HCT116 (cell line): ENCODE results near the gene LTO1. TPM values are rescaled to one million over a fixed set of nuclear protein-coding genes. Genes with fewer than 3 reads are reported as not detected.

Experiments used
- ATAC-seq: fragments of 200-7000 bp; cut with Tn5 transposase; 2 replicates; pipeline ENCODE4 v1.9.1; 2020; ENCODE audit warnings: mild to moderate bottlenecking, moderate library complexity
- BruUV-seq: library from RNA; stranded (reverse); fragments of 400-500 nt; replicated peaks from 2 replicates; lab custom pipeline; 2021; lab: Mats Ljungman, UMichigan
- CTCF ChIA-PET: fragments of 300-600 bp; sonication (Branson Sonifier 250); formaldehyde crosslinking; loops from one replicate; lab custom pipeline; 2021; ENCODE audit warnings: antibody characterized with exemption; lab: Charles Lee
- POLR2A ChIA-PET: fragments of 300-600, 350-600 bp; sonication (Branson Sonifier 250); formaldehyde crosslinking; loops from one replicate; lab custom pipeline; 2021; ENCODE audit warnings: antibody characterized with exemption; lab: Charles Lee
- RAD21 ChIA-PET, 2 experiments: fragments of 300-600 bp; sonication (Branson Sonifier 250); formaldehyde crosslinking; loops; one replicate each; lab custom pipeline; 2023; ENCODE audit warnings: low total read pairs in 2 of 2; ENCODE audit not compliant: uncharacterized antibody in 2 of 2, unreplicated experiment in 2 of 2, low non-redundant PET in 1 of 2; lab: Charles Lee
- DNase-seq: peaks from one replicate; pipeline ENCODE4 v3.0.0-alpha.2; 2010; ENCODE audit warnings: low read depth, low spot score
- H2AFZ ChIP-seq: fragments of 200-600 bp; shearing (Covaris generic), sonication (generic); 2 replicates; pipeline ENCODE4 v1.6.1; 2017; ENCODE audit warnings: low read depth, mixed run types, mixed read lengths, antibody characterized with exemption, low read length; ENCODE audit not compliant: poor library complexity, severe bottlenecking
- H3K27ac ChIP-seq: 2 replicates; pipeline ENCODE4 v1.5.1; 2012; ENCODE audit warnings: low read depth, low read length
- H3K27me3 ChIP-seq: fragments of 200-600 bp; sonication (generic); 2 replicates; pipeline ENCODE4 v1.6.1; 2016; ENCODE audit warnings: mixed run types, low read length, mixed read lengths; ENCODE audit not compliant: insufficient read depth
- H3K36me3 ChIP-seq, 2 experiments: fragments of 200-500 bp in 1 of 2; fragments of 200-600 bp in 1 of 2; sonication (Bioruptor generic) in 1 of 2; sonication (generic) in 1 of 2; 2 replicates each; pipeline versions ENCODE4 v1.5.1 to v1.6.1; 2014 to 2016; ENCODE audit warnings: low read length in 2 of 2, inconsistent platforms in 1 of 2, mixed read lengths in 1 of 2, mixed run types in 1 of 2; ENCODE audit not compliant: insufficient read depth in 2 of 2, control insufficient read depth in 1 of 2
- H3K4me1 ChIP-seq, 2 experiments: fragments of 200-600 bp in 1 of 2; sonication (generic) in 1 of 2; 2 replicates each; pipeline versions ENCODE4 v1.5.1 to v1.6.1; 2012 to 2017; ENCODE audit warnings: low read length in 2 of 2, inconsistent platforms in 1 of 2, mild to moderate bottlenecking in 1 of 2, mixed read lengths in 1 of 2, mixed run types in 1 of 2, moderate library complexity in 1 of 2; ENCODE audit not compliant: insufficient read depth in 2 of 2, control insufficient read depth in 1 of 2
- H3K4me2 ChIP-seq: fragments of 200-600 bp; sonication (generic); 2 replicates; pipeline ENCODE4 v1.6.1; 2017; ENCODE audit warnings: mixed run types, low read length, mixed read lengths
- H3K4me3 ChIP-seq, 2 experiments: fragments of 200-600 bp in 1 of 2; sonication (generic) in 1 of 2; replicated peaks in 1 of 2; 2 replicates each; pipeline ENCODE4 v1.5.1; 2011 to 2016; ENCODE audit warnings: low read length in 2 of 2, control low read depth in 1 of 2, low read depth in 1 of 2, mild to moderate bottlenecking in 1 of 2, mixed read lengths in 1 of 2, mixed run types in 1 of 2
- H3K79me2 ChIP-seq: fragments of 200-600 bp; sonication (generic); 2 replicates; pipeline ENCODE4 v1.6.1; 2017; ENCODE audit warnings: mild to moderate bottlenecking, mixed run types, low read length, moderate library complexity, mixed read lengths; ENCODE audit not compliant: insufficient read depth
- H3K9ac ChIP-seq: fragments of 200-600 bp; sonication (generic); 2 replicates; pipeline ENCODE4 v1.6.1; 2016; ENCODE audit warnings: low read length, mixed read lengths
- H3K9me2 ChIP-seq: fragments of 200-600 bp; sonication (generic), shearing (Covaris generic); 2 replicates; pipeline ENCODE4 v1.6.1; 2017; ENCODE audit warnings: mixed run types, mild to moderate bottlenecking, moderate library complexity; ENCODE audit not compliant: insufficient read depth
- H3K9me3 ChIP-seq, 2 experiments: fragments of 200-500 bp in 1 of 2; fragments of 200-600 bp in 1 of 2; sonication (Bioruptor generic) in 1 of 2; sonication (generic) in 1 of 2; 2 replicates each; pipeline ENCODE4 v1.6.1; 2014 to 2017; ENCODE audit warnings: low read length in 2 of 2, mixed read lengths in 2 of 2, inconsistent platforms in 1 of 2, low read depth in 1 of 2, mild to moderate bottlenecking in 1 of 2, mixed run types in 1 of 2, moderate library complexity in 1 of 2; ENCODE audit not compliant: control insufficient read depth in 1 of 2, insufficient read depth in 1 of 2
- H4K20me1 ChIP-seq: fragments of 200-600 bp; sonication (generic), shearing (Covaris generic); 2 replicates; pipeline ENCODE4 v1.6.1; 2017; ENCODE audit warnings: mixed run types, mild to moderate bottlenecking, moderate library complexity; ENCODE audit not compliant: insufficient read depth
- EGR1 ChIP-seq: IDR thresholded peaks from 2 replicates; pipeline ENCODE4 v1.6.1; 2012; ENCODE audit warnings: low read depth
- EZH2 ChIP-seq: fragments of 200-600 bp; sonication (generic); IDR thresholded peaks from 2 replicates; pipeline ENCODE4 v1.6.1; 2017; ENCODE audit warnings: antibody characterized with exemption, mixed run types
- RAD21 ChIP-seq: IDR thresholded peaks from 2 replicates; pipeline ENCODE4 v1.6.1; 2012; ENCODE audit warnings: low read depth, mild to moderate bottlenecking
- REST ChIP-seq: IDR thresholded peaks from 2 replicates; pipeline ENCODE4 v1.6.1; 2012; ENCODE audit warnings: low read depth
- YY1 ChIP-seq: IDR thresholded peaks from 2 replicates; pipeline ENCODE4 v1.6.1; 2011; ENCODE audit warnings: low read length, low read depth, moderate library complexity, mild to moderate bottlenecking; ENCODE audit not compliant: insufficient replicate concordance; ENCODE audit errors: extremely low read depth
- ZFX ChIP-seq: fragments of 450-650 bp; IDR thresholded peaks from 2 replicates; pipeline ENCODE4 v1.6.1; 2017
- ZNF274 ChIP-seq: fragments of 200-500 bp; sonication (Bioruptor generic); IDR thresholded peaks from 2 replicates; pipeline ENCODE4 v1.6.1; 2014; ENCODE audit warnings: mild to moderate bottlenecking, low read depth, low read length, inconsistent platforms
- intact Hi-C: fragments of 100-400 bp; cut with micrococcal nuclease; formaldehyde crosslinking; loops from 2 replicates; pipeline ENCODE4 v1.10.0; 2022
- total RNA-seq: library from RNA; stranded (reverse); gene quantifications from one replicate; pipeline ENCODE4 v1.2.1, GENCODE V29; 2021; ENCODE audit not compliant: unreplicated experiment

Gene LTO1
- total RNA-seq, 1 experiment from 2014 or later, result 21.3 TPM

GRCh38 chr11:69695581-69695980 is 20.4 kb upstream of the LTO1 start:
- intact Hi-C loops, result no loop called here
- no peak overlapping the region for H3K27ac ChIP-seq
- H3K4me2 ChIP-seq, result peak overlapping the region; percentile 24
- no peak overlapping the region for H3K9ac ChIP-seq
- ATAC-seq (peak; percentile 3; the same call in 1 of the 2 replicates), DNase-seq (no peak)
- BruUV-seq, result no TSS peak
- ChIA-PET CTCF (interaction anchor here (0.6 to 1.0 kb wide), 2 partner anchors 106 to 496 kb away, joined by 3 read pairs; no protein-coding TSS in a partner anchor), RAD21 (no interaction called here), POLR2A (interaction anchor here (0.8 kb wide), 1 partner anchor 16 kb away, joined by 3 read pairs; no protein-coding TSS in a partner anchor)
- peaks cover 40 to 42% of the 10 kb centered on the region in 2 experiments for H3K4me1 ChIP-seq
- H4K20me1 ChIP-seq, result no peaks in the 10 kb centered on the region
- H2AFZ ChIP-seq, result no peak overlapping the region
- H3K27me3 ChIP-seq, result no peaks in the 10 kb centered on the region
- TF ChIP-seq ZNF274 (no peak), RAD21 (no peak), REST (no peak), ZFX (no peak), EGR1 (no peak), YY1 (no peak), EZH2 (no peak)
- H3K4me3 ChIP-seq, result no peak overlapping the region
- H3K36me3 ChIP-seq, result no peaks in the 10 kb centered on the region
- no peaks in the 10 kb centered on the region for H3K79me2 ChIP-seq
- no peaks in the 10 kb centered on the region for H3K9me2 ChIP-seq
- H3K9me3 ChIP-seq, result no peaks in the 10 kb centered on the region; a peak in 1 of 4 replicates
